Inferior parietal cortex (tissue), 1 donor: Measurements from ENCODE around the gene PSMC3.

ENCODE experiments used
- DNase-seq: peaks from one replicate; pipeline ENCODE4 v3.0.0-alpha.2; 2016; ENCODE audit errors: extremely low spot score

PSMC3 gene

GRCh38 chr11:47376525-47377371 is 49.5 kb downstream of the PSMC3 start:
- DNase-seq = no peak

- DNase-seq = no peak
Measured at GRCh38 chr11:47376107-47376524, 50.1 kb downstream of the PSMC3 start.

- DNase-seq = no peak
Measured at GRCh38 chr11:47375546-47376085, 50.6 kb downstream of the PSMC3 start.

GRCh38 chr11:47375020-47375419 is 51.2 kb downstream of the PSMC3 start:
- no peak for DNase-seq

- no peak for DNase-seq
Measured at GRCh38 chr11:47374720-47375019, 51.6 kb downstream of the PSMC3 start.

GRCh38 chr11:47373876-47374719 is 52.1 kb downstream of the PSMC3 start:
- DNase-seq = peak; percentile 77

GRCh38 chr11:47372422-47372821 is 53.8 kb downstream of the PSMC3 start:
- no peak for DNase-seq

GRCh38 chr11:47369676-47370075 is 56.6 kb downstream of the PSMC3 start:
- no peak for DNase-seq
